T-cell (primary cell): ENCODE data around the gene FAM13A. TPM values are rescaled to one million over a fixed set of nuclear protein-coding genes. Genes with fewer than 3 reads are reported as not detected.

Source experiments
- ATAC-seq, 4 experiments: fragments of 200-7000 bp in 3 of 4; fragments of 150-1000 bp in 1 of 4; cut with Tn5 transposase; replicated peaks in 1 of 4; 1 replicate in 3 of 4; 2 replicates in 1 of 4; pipeline ENCODE4 v1.10.0; 2021; ENCODE audit warnings: moderate library complexity in 3 of 4, mild to moderate bottlenecking in 2 of 4, moderate number of reproducible peaks in 1 of 4
- CTCF ChIA-PET, 2 donors: fragments of 300-600 bp; sonication (Branson Sonifier 250); formaldehyde crosslinking; loops; one replicate each; lab custom pipeline; 2022; ENCODE audit warnings: antibody characterized with exemption in 2 of 2; lab: Charles Lee
- POLR2A ChIA-PET, 2 donors: fragments of 300-600 bp; sonication (Branson Sonifier 250); formaldehyde crosslinking; loops; one replicate each; lab custom pipeline; 2022; ENCODE audit warnings: antibody characterized with exemption in 2 of 2; lab: Charles Lee
- DNase-seq, 35 experiments: peaks; one replicate each; pipeline versions ENCODE4 v3.0.0 to v3.0.0-alpha.2; 2013 to 2023
- H3K27ac ChIP-seq: one replicate; pipeline ENCODE4 v1.5.1; 2013; ENCODE audit warnings: low read length
- H3K27me3 ChIP-seq, 2 experiments: replicated peaks in 1 of 2; 1 replicate in 1 of 2; 2 replicates in 1 of 2; pipeline versions ENCODE4 v1.6.1 to v1.7.0; 2013; ENCODE audit warnings: low read length in 1 of 2, mixed read lengths in 1 of 2; ENCODE audit not compliant: control insufficient read depth in 2 of 2, insufficient read depth in 2 of 2; ENCODE audit errors: extremely low read depth in 1 of 2
- H3K36me3 ChIP-seq, 2 donors: 1 replicate in 1 of 2; 2 replicates in 1 of 2; pipeline versions ENCODE4 v1.6.1 to v1.7.0; 2013; ENCODE audit warnings: low read length in 1 of 2; ENCODE audit not compliant: control insufficient read depth in 2 of 2, insufficient read depth in 1 of 2; ENCODE audit errors: extremely low read depth in 1 of 2
- H3K4me1 ChIP-seq, 2 experiments: 1 replicate in 1 of 2; 2 replicates in 1 of 2; pipeline versions ENCODE4 v1.6.1 to v1.7.0; 2013; ENCODE audit warnings: low read length in 2 of 2, mixed read lengths in 1 of 2; ENCODE audit not compliant: insufficient read depth in 2 of 2, control insufficient read depth in 1 of 2; ENCODE audit errors: extremely low read depth in 1 of 2
- H3K4me3 ChIP-seq, 2 donors: 1 replicate in 1 of 2; 2 replicates in 1 of 2; pipeline versions ENCODE4 v1.5.1 to v1.7.0; 2013; ENCODE audit warnings: mild to moderate bottlenecking in 2 of 2, low read length in 1 of 2, moderate library complexity in 1 of 2; ENCODE audit not compliant: control insufficient read depth in 1 of 2; ENCODE audit errors: extremely low read depth in 1 of 2
- H3K9me3 ChIP-seq: 2 replicates; pipeline ENCODE4 v1.7.0; 2013
- H3K27ac Mint-ChIP-seq, 2 donors: one replicate each; pipeline ENCODE4 v1.8.0; 2020 to 2021; ENCODE audit warnings: mild to moderate bottlenecking in 2 of 2, mixed read lengths in 2 of 2
- H3K27me3 Mint-ChIP-seq, 2 donors: one replicate each; pipeline ENCODE4 v1.8.0; 2021 to 2022; ENCODE audit warnings: mixed read lengths in 2 of 2
- H3K36me3 Mint-ChIP-seq: one replicate; pipeline ENCODE4 v1.8.0; 2021; ENCODE audit warnings: mixed read lengths
- H3K4me1 Mint-ChIP-seq, 3 donors: one replicate each; pipeline ENCODE4 v1.8.0; 2020 to 2022; ENCODE audit warnings: mixed read lengths in 3 of 3, mild to moderate bottlenecking in 1 of 3
- H3K4me3 Mint-ChIP-seq, 3 donors: one replicate each; pipeline ENCODE4 v1.8.0; 2020 to 2022; ENCODE audit warnings: mild to moderate bottlenecking in 3 of 3, mixed read lengths in 3 of 3, moderate library complexity in 3 of 3
- H3K9me3 Mint-ChIP-seq, 3 donors: one replicate each; pipeline ENCODE4 v1.8.0; 2020 to 2022; ENCODE audit warnings: mixed read lengths in 3 of 3
- WGBS: methylation state at CpG from one replicate; pipeline ENCODE4 v1.1.5; 2013; ENCODE audit warnings: missing lambda C conversion rate; ENCODE audit not compliant: insufficient coverage; 5-methylcytosine and 5-hydroxymethylcytosine counted together
- total RNA-seq, 35 experiments: library from RNA in 6 of 35; stranded (reverse) in 6 of 35; fragments of 120-200 nt in 1 of 35; gene quantifications; one replicate each; pipeline versions ENCODE4 v1.2.1 to v1.2.4 and lab custom pipeline; 2013 to 2026

FAM13A gene
- total RNA-seq, 5 donors from 2014 or later (not counting 1 experiment from before 2014, with no cell fraction given): 11.3 to 92.9 (median 22.7) TPM

GRCh38 chr4:88979276-88979675, 77.7 kb downstream of the FAM13A start:
- ATAC-seq (no peak), DNase-seq (no peak)
- no peaks in the 10 kb centered on the region for H3K27me3 ChIP-seq
- no peaks in the 10 kb centered on the region for H3K36me3 ChIP-seq
- no CpG with 5 or more reads among the region's 2 CpGs for WGBS
- H3K27ac ChIP-seq: no peak overlapping the region
- no peaks in the 10 kb centered on the region for H3K27me3 Mint-ChIP-seq
- peaks cover 0 to 4% (median 3%) of the 10 kb centered on the region in 3 donors for H3K9me3 Mint-ChIP-seq
- no peak overlapping the region for H3K4me3 ChIP-seq
- H3K4me3 Mint-ChIP-seq: no peak overlapping the region
- H3K4me1 ChIP-seq: no peaks in the 10 kb centered on the region
- H3K9me3 ChIP-seq: no peaks in the 10 kb centered on the region
- H3K4me1 Mint-ChIP-seq: no peaks in the 10 kb centered on the region
- H3K27ac Mint-ChIP-seq: no peak overlapping the region
- no peaks in the 10 kb centered on the region for H3K36me3 Mint-ChIP-seq
- ChIA-PET CTCF (interaction anchor here (0.6 to 0.7 kb wide), 3 partner anchors 141 to 1358 kb away, joined by 3 to 6 read pairs (median 3); no protein-coding TSS in a partner anchor), POLR2A (no interaction called here)

- ChIA-PET POLR2A (no interaction called here), CTCF (no interaction called here)
- H3K4me1 Mint-ChIP-seq: no peaks in the 10 kb centered on the region
- no peaks in the 10 kb centered on the region for H3K27me3 Mint-ChIP-seq
- Histone ChIP-seq H3K4me3 (no peak overlapping the region), H3K27me3 (no peaks in the 10 kb centered on the region), H3K36me3 (no peaks in the 10 kb centered on the region), H3K9me3 (no peaks in the 10 kb centered on the region), H3K27ac (no peak overlapping the region), H3K4me1 (no peaks in the 10 kb centered on the region)
- peaks cover 6 to 14% (median 13%) of the 10 kb centered on the region in 3 donors for H3K9me3 Mint-ChIP-seq
- no peak overlapping the region for H3K27ac Mint-ChIP-seq
- no peak for ATAC-seq
- no peak for DNase-seq
- H3K4me3 Mint-ChIP-seq: no peak overlapping the region
- H3K36me3 Mint-ChIP-seq: no peaks in the 10 kb centered on the region
Measured at GRCh38 chr4:88976775-88977035, 80.3 kb downstream of the FAM13A start.

- no peak overlapping the region for H3K4me3 ChIP-seq
- H3K4me1 ChIP-seq: no peaks in the 10 kb centered on the region
- Mint-ChIP-seq H3K27ac (no peak overlapping the region), H3K9me3 (peaks cover 6 to 14% (median 13%) of the 10 kb centered on the region in 3 donors), H3K4me3 (no peak overlapping the region), H3K27me3 (no peaks in the 10 kb centered on the region), H3K4me1 (no peaks in the 10 kb centered on the region), H3K36me3 (no peaks in the 10 kb centered on the region)
- ChIA-PET POLR2A (no interaction called here), CTCF (no interaction called here)
- WGBS: no CpG with 5 or more reads among the region's 6 CpGs
- H3K27me3 ChIP-seq: no peaks in the 10 kb centered on the region
- no peak overlapping the region for H3K27ac ChIP-seq
- no peaks in the 10 kb centered on the region for H3K9me3 ChIP-seq
- no peaks in the 10 kb centered on the region for H3K36me3 ChIP-seq
- no peak for DNase-seq
- no peak for ATAC-seq
Measured at GRCh38 chr4:88975958-88976774, 80.8 kb downstream of the FAM13A start.

GRCh38 chr4:88971536-88971935, 85.4 kb downstream of the FAM13A start:
- H3K4me3 Mint-ChIP-seq: no peak overlapping the region
- WGBS: no CpG with 5 or more reads among the region's 1 CpG
- H3K4me1 Mint-ChIP-seq: no peaks in the 10 kb centered on the region
- H3K4me3 ChIP-seq: no peak overlapping the region
- no peaks in the 10 kb centered on the region for H3K9me3 ChIP-seq
- peaks cover 0 to 1% of the 10 kb centered on the region in 2 donors for H3K27me3 Mint-ChIP-seq
- no peaks in the 10 kb centered on the region for H3K27me3 ChIP-seq
- no peaks in the 10 kb centered on the region for H3K36me3 ChIP-seq
- H3K27ac Mint-ChIP-seq: no peak overlapping the region
- no peaks in the 10 kb centered on the region for H3K4me1 ChIP-seq
- no peak for DNase-seq
- ChIA-PET CTCF (no interaction called here), POLR2A (interaction anchor here in 1 of 2 donors (0.6 kb wide), 1 partner anchor 31 kb away, joined by 3 read pairs; no protein-coding TSS in a partner anchor)
- no peak for ATAC-seq
- H3K9me3 Mint-ChIP-seq: peaks cover 6 to 14% (median 13%) of the 10 kb centered on the region in 3 donors
- H3K36me3 Mint-ChIP-seq: no peaks in the 10 kb centered on the region
- H3K27ac ChIP-seq: no peak overlapping the region

- Mint-ChIP-seq H3K27me3 (peaks cover 0 to 1% of the 10 kb centered on the region in 2 donors), H3K4me1 (no peaks in the 10 kb centered on the region), H3K36me3 (no peaks in the 10 kb centered on the region), H3K27ac (no peak overlapping the region), H3K4me3 (no peak overlapping the region), H3K9me3 (peaks cover 6 to 13% (median 13%) of the 10 kb centered on the region in 3 donors)
- H3K4me1 ChIP-seq: no peaks in the 10 kb centered on the region
- WGBS: 67% methylated on average over 1 of the region's 1 CpG
- no peak overlapping the region for H3K4me3 ChIP-seq
- ChIA-PET CTCF (no interaction called here), POLR2A (no interaction called here)
- no peaks in the 10 kb centered on the region for H3K9me3 ChIP-seq
- ATAC-seq (no peak), DNase-seq (no peak)
- no peak overlapping the region for H3K27ac ChIP-seq
- no peaks in the 10 kb centered on the region for H3K27me3 ChIP-seq
- no peaks in the 10 kb centered on the region for H3K36me3 ChIP-seq
Measured at GRCh38 chr4:88969746-88970145, 87.2 kb downstream of the FAM13A start.

GRCh38 chr4:88969271-88969670, 87.7 kb downstream of the FAM13A start:
- Histone ChIP-seq H3K4me3 (no peak overlapping the region), H3K27ac (no peak overlapping the region), H3K27me3 (no peaks in the 10 kb centered on the region), H3K9me3 (no peaks in the 10 kb centered on the region), H3K36me3 (no peaks in the 10 kb centered on the region), H3K4me1 (no peaks in the 10 kb centered on the region)
- Mint-ChIP-seq H3K9me3 (peaks cover 6 to 10% (median 10%) of the 10 kb centered on the region in 3 donors), H3K4me1 (no peaks in the 10 kb centered on the region), H3K27ac (no peak overlapping the region), H3K27me3 (peaks cover 0 to 1% of the 10 kb centered on the region in 2 donors), H3K36me3 (no peaks in the 10 kb centered on the region), H3K4me3 (no peak overlapping the region)
- ChIA-PET POLR2A (no interaction called here), CTCF (no interaction called here)
- DNase-seq (no peak), ATAC-seq (no peak)
